Smooth muscle cell (in vitro differentiated cells): Measurements from ENCODE around the gene BCAS1. TPM values are rescaled to one million over a fixed set of nuclear protein-coding genes. Genes with fewer than 3 reads are reported as not detected.
A peak's percentile ranks its signal among the peaks of the same experiment; 100 is the strongest.

Experiments used
- DNase-seq: peaks from one replicate; lab custom pipeline; 2025; ENCODE audit not compliant: unreplicated experiment; lab: John Stamatoyannopoulos, UW
- H2AFZ ChIP-seq: fragments of 200-600 bp; sonication (generic); 2 replicates; pipeline ENCODE4 v1.6.0; 2016; ENCODE audit warnings: antibody characterized with exemption, low read depth, mild to moderate bottlenecking
- H3F3A ChIP-seq: fragments of 200-600 bp; sonication (generic); 2 replicates; pipeline ENCODE4 v1.6.0; 2017; ENCODE audit warnings: antibody characterized with exemption, low read depth
- H3K27ac ChIP-seq: fragments of 200-600 bp; sonication (generic); 2 replicates; pipeline ENCODE4 v1.5.1; 2016; ENCODE audit warnings: low read depth, mild to moderate bottlenecking
- H3K27me3 ChIP-seq: fragments of 200-600 bp; sonication (generic); 2 replicates; pipeline ENCODE4 v1.6.1; 2016; ENCODE audit warnings: low read depth, mild to moderate bottlenecking
- H3K36me3 ChIP-seq: fragments of 200-600 bp; sonication (generic); 2 replicates; pipeline ENCODE4 v1.5.1; 2016; ENCODE audit warnings: low read depth
- H3K4me1 ChIP-seq: fragments of 200-600 bp; sonication (generic); 2 replicates; pipeline ENCODE4 v1.5.1; 2016; ENCODE audit warnings: low read depth
- H3K4me2 ChIP-seq: fragments of 200-600 bp; sonication (generic); 2 replicates; pipeline ENCODE4 v1.6.0; 2016; ENCODE audit warnings: mild to moderate bottlenecking
- H3K4me3 ChIP-seq: fragments of 200-600 bp; sonication (generic); 2 replicates; pipeline ENCODE4 v1.5.1; 2016; ENCODE audit warnings: mild to moderate bottlenecking
- H3K79me2 ChIP-seq: fragments of 200-600 bp; sonication (generic); 2 replicates; pipeline ENCODE4 v1.6.0; 2016; ENCODE audit warnings: low read depth, mild to moderate bottlenecking
- H3K9ac ChIP-seq: fragments of 200-600 bp; sonication (generic); 2 replicates; pipeline ENCODE4 v1.6.0; 2016; ENCODE audit warnings: low read depth
- H3K9me3 ChIP-seq: fragments of 200-600 bp; sonication (generic); replicated peaks from 2 replicates; pipeline ENCODE4 v1.5.1; 2016; ENCODE audit warnings: low read depth
- H4K20me1 ChIP-seq: fragments of 200-600 bp; sonication (generic); 2 replicates; pipeline ENCODE4 v1.6.0; 2016; ENCODE audit warnings: low read depth
- WGBS: methylation state at CpG from one replicate; pipeline ENCODE4 v1.1.7; 2016; ENCODE audit warnings: low lambda C conversion rate; 5-methylcytosine and 5-hydroxymethylcytosine counted together
- polyA plus RNA-seq: library from polyadenylated mRNA; unstranded; fragments of >200 nt; fragmentation: Nextera tagmentation; extraction: Ambion mirVana; gene quantifications from 2 replicates; pipeline ENCODE4 v1.2.1, GENCODE V29; 2016
- total RNA-seq: library from RNA; depleted of rRNA; stranded (reverse); fragments of >200 nt; gene quantifications from 2 replicates; pipeline ENCODE4 v1.2.3, GENCODE V29; 2014
- TF ChIP-seq, protein P1 (sequence below): fragments of 200-600 bp; sonication (generic); IDR thresholded peaks from 2 replicates; pipeline ENCODE4 v1.5.1; 2017; ENCODE audit warnings: borderline replicate concordance, mild to moderate bottlenecking, antibody characterized with exemption; ENCODE audit not compliant: insufficient read depth, poor library complexity, severe bottlenecking

Gene BCAS1
- total and polyA plus RNA-seq, 2 experiments from 2014 or later = 0.09 to 0.15 TPM

DNA sequence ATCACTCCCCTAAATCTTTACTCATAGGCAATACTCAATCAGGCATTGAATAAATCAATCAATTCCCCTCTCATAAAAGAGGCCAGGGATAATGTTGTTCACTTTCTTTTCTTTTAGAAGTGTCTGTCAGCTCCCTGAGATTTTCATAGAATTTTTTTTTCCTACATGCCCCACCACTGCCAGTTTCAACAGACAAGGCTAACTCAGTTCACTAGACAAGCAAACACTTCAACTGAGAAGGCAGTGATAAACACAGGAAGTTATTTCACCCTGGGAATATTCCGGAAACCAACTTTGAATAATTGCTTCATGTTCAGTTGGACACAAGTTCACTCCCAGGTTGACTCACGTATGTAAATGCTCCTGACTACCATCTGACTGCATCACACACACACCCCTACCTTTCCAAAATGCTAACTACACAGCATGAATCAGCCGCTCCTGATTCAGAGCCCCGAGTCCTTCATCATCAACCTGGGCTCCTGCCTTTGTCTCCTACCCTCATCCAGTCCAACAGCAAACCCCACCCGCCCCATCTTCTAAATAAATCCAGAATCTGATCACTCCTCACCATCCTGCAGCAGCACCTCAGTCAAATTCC is 143.9 kb downstream of the BCAS1 start:
- Histone ChIP-seq H3K36me3 (no peaks in the 10 kb centered on the region), H3F3A (peaks cover 10% of the 10 kb centered on the region), H2AFZ (no peak overlapping the region), H3K9ac (peak overlapping the region; percentile 59), H3K27ac (peak overlapping the region; percentile 79), H3K4me1 (peaks cover 2% of the 10 kb centered on the region), H3K79me2 (no peaks in the 10 kb centered on the region), H3K27me3 (no peaks in the 10 kb centered on the region), H3K4me2 (peak overlapping the region; percentile 66), H3K9me3 (no peaks in the 10 kb centered on the region), H3K4me3 (no peak overlapping the region), H4K20me1 (no peaks in the 10 kb centered on the region)
- no peak for DNase-seq
- TF ChIP-seq, protein P1, sequence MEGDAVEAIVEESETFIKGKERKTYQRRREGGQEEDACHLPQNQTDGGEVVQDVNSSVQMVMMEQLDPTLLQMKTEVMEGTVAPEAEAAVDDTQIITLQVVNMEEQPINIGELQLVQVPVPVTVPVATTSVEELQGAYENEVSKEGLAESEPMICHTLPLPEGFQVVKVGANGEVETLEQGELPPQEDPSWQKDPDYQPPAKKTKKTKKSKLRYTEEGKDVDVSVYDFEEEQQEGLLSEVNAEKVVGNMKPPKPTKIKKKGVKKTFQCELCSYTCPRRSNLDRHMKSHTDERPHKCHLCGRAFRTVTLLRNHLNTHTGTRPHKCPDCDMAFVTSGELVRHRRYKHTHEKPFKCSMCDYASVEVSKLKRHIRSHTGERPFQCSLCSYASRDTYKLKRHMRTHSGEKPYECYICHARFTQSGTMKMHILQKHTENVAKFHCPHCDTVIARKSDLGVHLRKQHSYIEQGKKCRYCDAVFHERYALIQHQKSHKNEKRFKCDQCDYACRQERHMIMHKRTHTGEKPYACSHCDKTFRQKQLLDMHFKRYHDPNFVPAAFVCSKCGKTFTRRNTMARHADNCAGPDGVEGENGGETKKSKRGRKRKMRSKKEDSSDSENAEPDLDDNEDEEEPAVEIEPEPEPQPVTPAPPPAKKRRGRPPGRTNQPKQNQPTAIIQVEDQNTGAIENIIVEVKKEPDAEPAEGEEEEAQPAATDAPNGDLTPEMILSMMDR = no peak
- whole genome bisulfite sequencing = 45% methylated on average over 5 of the region's 5 CpGs

DNA sequence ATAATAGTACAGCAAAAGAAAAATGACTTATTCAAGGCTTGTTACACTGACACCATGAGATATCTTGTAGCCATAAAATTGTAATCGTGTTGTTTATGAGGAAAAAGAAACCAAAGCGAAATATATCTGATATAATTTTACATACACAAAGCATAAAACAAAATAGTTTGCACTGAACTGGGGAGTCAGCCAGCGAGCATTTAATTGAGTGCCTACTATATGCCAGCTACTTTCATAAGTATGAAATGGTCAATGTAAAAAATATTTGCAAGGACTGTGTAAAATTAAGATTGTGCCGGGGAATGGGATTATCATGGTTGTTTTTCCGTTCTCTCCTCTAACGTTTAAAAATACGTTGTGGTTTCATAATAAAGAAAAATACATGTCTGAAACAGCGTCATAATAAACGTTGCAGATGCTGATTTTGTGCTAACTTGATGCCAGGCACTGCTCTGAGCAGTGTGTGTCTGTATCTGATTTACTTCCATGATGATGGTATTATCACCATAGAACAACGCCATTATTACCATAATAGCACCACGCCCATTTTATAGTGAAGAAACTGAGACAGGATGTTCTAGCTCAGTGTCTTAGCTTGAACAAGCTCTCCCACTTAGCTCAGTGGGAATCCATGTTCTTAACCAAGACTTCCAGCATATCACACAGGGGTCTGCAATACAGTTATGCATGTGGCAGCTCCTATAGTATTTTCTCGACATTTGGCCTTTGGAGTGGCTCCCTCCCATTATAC is 144.6 kb downstream of the BCAS1 start:
- H3K9ac ChIP-seq = peak overlapping the region; percentile 59
- H3K27me3 ChIP-seq = no peaks in the 10 kb centered on the region
- TF ChIP-seq, protein P1 = no peak
- no peak overlapping the region for H3K4me3 ChIP-seq
- no peak overlapping the region for H2AFZ ChIP-seq
- H3F3A ChIP-seq = peaks cover 5% of the 10 kb centered on the region
- DNase-seq = no peak
- no peaks in the 10 kb centered on the region for H3K36me3 ChIP-seq
- no peaks in the 10 kb centered on the region for H4K20me1 ChIP-seq
- no peaks in the 10 kb centered on the region for H3K9me3 ChIP-seq
- peaks cover 9% of the 10 kb centered on the region for H3K4me1 ChIP-seq
- no peaks in the 10 kb centered on the region for H3K79me2 ChIP-seq
- WGBS = 92% methylated on average over 12 of the region's 12 CpGs
- peak overlapping the region; percentile 79 for H3K27ac ChIP-seq
- peak overlapping the region; percentile 66 for H3K4me2 ChIP-seq

DNA sequence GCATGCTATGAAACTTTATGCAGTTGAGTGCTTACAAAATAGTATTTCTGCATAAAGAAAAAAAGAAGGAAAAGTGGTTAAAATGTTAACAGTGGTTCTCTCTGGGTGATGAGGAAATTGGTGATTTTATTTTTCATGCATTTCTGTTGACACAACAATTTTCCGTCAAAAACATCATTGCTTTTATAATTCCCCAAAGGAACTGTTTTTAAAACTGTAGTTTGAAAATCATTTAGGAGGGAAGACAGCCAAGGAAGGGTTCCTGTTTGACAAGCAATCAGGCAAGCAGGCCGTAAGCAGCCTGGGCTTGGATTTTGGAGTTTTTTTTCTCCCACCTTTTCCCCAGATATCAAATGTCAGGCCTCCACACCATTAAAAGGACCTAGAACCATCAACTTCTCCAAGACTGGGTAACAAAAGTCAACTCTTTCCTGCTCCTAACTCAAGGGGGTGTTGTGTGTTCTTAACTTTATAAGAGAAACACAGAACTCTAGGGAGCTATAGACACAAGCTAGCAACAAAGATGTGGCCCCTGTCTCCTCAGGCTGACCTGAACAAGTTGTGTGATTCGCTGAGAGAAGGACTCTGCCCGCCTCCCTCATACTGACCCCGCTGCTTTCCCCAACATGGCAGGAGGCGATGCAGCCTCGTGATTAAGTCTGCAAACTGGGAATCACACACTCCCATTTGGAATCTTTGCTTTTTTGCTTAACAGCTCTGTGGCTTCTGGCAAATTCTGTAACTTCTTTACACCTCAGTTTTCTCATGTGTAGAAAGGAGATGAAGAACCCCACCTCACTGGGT is 146.6 kb downstream of the BCAS1 start:
- H3K79me2 ChIP-seq = no peaks in the 10 kb centered on the region
- 92% methylated on average over 7 of the region's 7 CpGs for whole genome bisulfite sequencing
- TF ChIP-seq, protein P1 = no peak
- H3K9ac ChIP-seq = no peak overlapping the region
- no peaks in the 10 kb centered on the region for H4K20me1 ChIP-seq
- H3K27ac ChIP-seq = no peak overlapping the region
- H3K27me3 ChIP-seq = no peaks in the 10 kb centered on the region
- no peak overlapping the region for H2AFZ ChIP-seq
- H3F3A ChIP-seq = no peaks in the 10 kb centered on the region
- H3K4me3 ChIP-seq = no peak overlapping the region
- no peak overlapping the region for H3K4me2 ChIP-seq
- no peaks in the 10 kb centered on the region for H3K9me3 ChIP-seq
- H3K36me3 ChIP-seq = no peaks in the 10 kb centered on the region
- DNase-seq = no peak
- peaks cover 9% of the 10 kb centered on the region for H3K4me1 ChIP-seq
